B cell (primary cell): ENCODE measurements around the gene DDR1.

Source experiments
- CTCF ChIP-seq: fragments of 200-600 bp; IDR thresholded peaks from one replicate; pipeline ENCODE4 v1.8.0; 2022; ENCODE audit warnings: antibody characterized with exemption, mild to moderate bottlenecking
- EZH2 ChIP-seq: IDR thresholded peaks from 2 replicates; pipeline ENCODE4 v1.6.1; 2012; ENCODE audit warnings: borderline replicate concordance, low read depth, mild to moderate bottlenecking, moderate library complexity, low read length; ENCODE audit not compliant: insufficient read depth, poor library complexity, severe bottlenecking

GRCh38 chr6:30932665-30933365 is 48.5 kb downstream of the DDR1 start:
- no peak for TF ChIP-seq CTCF
- no peak for TF ChIP-seq EZH2
